Activated CD8-positive, alpha-beta memory T cell treated with anti-CD3 and anti-CD28 coated beads, Interleukin-2, amount 10 ng/mL, durations not matched to agents 7 days and 5 days (primary cell): ENCODE data around the gene F13B. TPM values are rescaled to one million over a fixed set of nuclear protein-coding genes. Genes with fewer than 3 reads are reported as not detected.
"Not testable (repeated sequence)": the region's sequence is repeated elsewhere in the genome, so short reads cannot be mapped to it uniquely, and the experiment has no call there.

Experiments used
- ATAC-seq: fragments of 150-1000 bp; cut with Tn5 transposase; one replicate; pipeline ENCODE4 v1.10.0; 2021; ENCODE audit warnings: moderate library complexity
- CTCF ChIA-PET: fragments of 350-600 bp; sonication (Branson Sonifier 250); formaldehyde crosslinking; loops from one replicate; lab custom pipeline; 2021; ENCODE audit warnings: antibody characterized with exemption; lab: Charles Lee
- DNase-seq: peaks from one replicate; pipeline ENCODE4 v3.0.0-alpha.2; 2020
- H3K27ac Mint-ChIP-seq: one replicate; pipeline ENCODE4 v1.8.0; 2021; ENCODE audit warnings: mild to moderate bottlenecking, mixed read lengths
- H3K27me3 Mint-ChIP-seq: one replicate; pipeline ENCODE4 v1.8.0; 2021; ENCODE audit warnings: mixed read lengths
- H3K36me3 Mint-ChIP-seq: one replicate; pipeline ENCODE4 v1.8.0; 2021; ENCODE audit warnings: mild to moderate bottlenecking, mixed read lengths
- H3K4me1 Mint-ChIP-seq: one replicate; pipeline ENCODE4 v1.8.0; 2021; ENCODE audit warnings: mixed read lengths
- H3K4me3 Mint-ChIP-seq: one replicate; pipeline ENCODE4 v1.8.0; 2021; ENCODE audit warnings: mild to moderate bottlenecking, moderate library complexity, mixed read lengths
- H3K9me3 Mint-ChIP-seq: one replicate; pipeline ENCODE4 v1.8.0; 2022; ENCODE audit warnings: low read depth, mixed read lengths
- total RNA-seq, 2 experiments: library from RNA; stranded (reverse); gene quantifications; one replicate each; pipeline ENCODE4 v1.2.3, GENCODE V29; 2021

F13B gene
- total RNA-seq, 2 experiments from 2014 or later = not detected

GRCh38 chr1:197080323-197080722, 13.3 kb upstream of the F13B start:
- DNase-seq = no peak
- no peak overlapping the region for H3K4me3 Mint-ChIP-seq

GRCh38 chr1:197076585-197076984, 9.5 kb upstream of the F13B start:
- CTCF ChIA-PET = no interaction called here
- H3K36me3 Mint-ChIP-seq = peaks cover 10% of the 10 kb centered on the region
- DNase-seq = no peak
- peaks cover 11% of the 10 kb centered on the region for H3K27me3 Mint-ChIP-seq
- no peak overlapping the region for H3K4me3 Mint-ChIP-seq
- no peak for ATAC-seq
- H3K9me3 Mint-ChIP-seq = peaks cover 2% of the 10 kb centered on the region
- H3K4me1 Mint-ChIP-seq = no peaks in the 10 kb centered on the region
- no peak overlapping the region for H3K27ac Mint-ChIP-seq

More at GRCh38 chr1:197080323-197080722, 13.3 kb upstream of the F13B start:
- Mint-ChIP-seq H3K27ac (no peak overlapping the region), H3K27me3 (peaks cover 6% of the 10 kb centered on the region), H3K4me1 (no peaks in the 10 kb centered on the region), H3K36me3 (peaks cover 46% of the 10 kb centered on the region), H3K9me3 (peaks cover 9% of the 10 kb centered on the region)
- ATAC-seq = no peak
- CTCF ChIA-PET = no interaction called here

- DNase-seq (no peak), ATAC-seq (no peak)
- Mint-ChIP-seq H3K9me3 (peaks cover 1% of the 10 kb centered on the region), H3K27me3 (peaks cover 11% of the 10 kb centered on the region), H3K4me3 (no peak overlapping the region), H3K4me1 (no peaks in the 10 kb centered on the region), H3K36me3 (no peaks in the 10 kb centered on the region), H3K27ac (no peak overlapping the region)
- CTCF ChIA-PET = no interaction called here
Observed at GRCh38 chr1:197073978-197074377, 6.9 kb upstream of the F13B start.

- peaks cover 1% of the 10 kb centered on the region for H3K9me3 Mint-ChIP-seq
- H3K4me1 Mint-ChIP-seq = no peaks in the 10 kb centered on the region
- ATAC-seq (no peak), DNase-seq (no peak)
- H3K27me3 Mint-ChIP-seq = no peaks in the 10 kb centered on the region
- no peaks in the 10 kb centered on the region for H3K36me3 Mint-ChIP-seq
- CTCF ChIA-PET = no interaction called here
- no peak overlapping the region for H3K27ac Mint-ChIP-seq
- H3K4me3 Mint-ChIP-seq = no peak overlapping the region
Observed at GRCh38 chr1:197067457-197067818, 378 bp upstream of the F13B start.

GRCh38 chr1:197066277-197066676, 783 bp downstream of the F13B start:
- Mint-ChIP-seq H3K36me3 (no peaks in the 10 kb centered on the region), H3K27ac (no peak overlapping the region), H3K27me3 (peaks cover 2% of the 10 kb centered on the region), H3K4me1 (no peaks in the 10 kb centered on the region), H3K4me3 (no peak overlapping the region), H3K9me3 (peaks cover 1% of the 10 kb centered on the region)
- no peak for DNase-seq
- ATAC-seq = no peak
- CTCF ChIA-PET = no interaction called here

- no peak overlapping the region for H3K4me3 Mint-ChIP-seq
- CTCF ChIA-PET = no interaction called here
- H3K4me1 Mint-ChIP-seq = no peaks in the 10 kb centered on the region
- no peak overlapping the region for H3K27ac Mint-ChIP-seq
- peaks cover 1% of the 10 kb centered on the region for H3K9me3 Mint-ChIP-seq
- H3K27me3 Mint-ChIP-seq = peaks cover 2% of the 10 kb centered on the region
- H3K36me3 Mint-ChIP-seq = no peaks in the 10 kb centered on the region
- ATAC-seq = no peak
- DNase-seq = no peak
Observed at GRCh38 chr1:197065559-197065958, 1.5 kb downstream of the F13B start.

GRCh38 chr1:197063212-197063611, 3.8 kb downstream of the F13B start:
- H3K27me3 Mint-ChIP-seq = peaks cover 9% of the 10 kb centered on the region
- no peaks in the 10 kb centered on the region for H3K36me3 Mint-ChIP-seq
- H3K4me1 Mint-ChIP-seq = no peaks in the 10 kb centered on the region
- CTCF ChIA-PET = no interaction called here
- no peak overlapping the region for H3K4me3 Mint-ChIP-seq
- DNase-seq (no peak), ATAC-seq (no peak)
- H3K9me3 Mint-ChIP-seq = no peaks in the 10 kb centered on the region
- no peak overlapping the region for H3K27ac Mint-ChIP-seq

GRCh38 chr1:197062692-197063091, 4.4 kb downstream of the F13B start:
- DNase-seq (no peak), ATAC-seq (no peak)
- Mint-ChIP-seq H3K9me3 (no peaks in the 10 kb centered on the region), H3K27ac (no peak overlapping the region), H3K4me3 (no peak overlapping the region), H3K27me3 (peaks cover 13% of the 10 kb centered on the region), H3K36me3 (no peaks in the 10 kb centered on the region), H3K4me1 (no peaks in the 10 kb centered on the region)
- CTCF ChIA-PET = no interaction called here

GRCh38 chr1:197049100-197049499, 18.0 kb downstream of the F13B start:
- Mint-ChIP-seq H3K27me3 (peaks cover 2% of the 10 kb centered on the region), H3K36me3 (no peaks in the 10 kb centered on the region), H3K4me3 (no peak overlapping the region), H3K9me3 (no peaks in the 10 kb centered on the region), H3K4me1 (no peaks in the 10 kb centered on the region), H3K27ac (no peak overlapping the region)
- CTCF ChIA-PET = no interaction called here
- ATAC-seq = no peak
- no peak for DNase-seq

- DNase-seq = no peak
- CTCF ChIA-PET = no interaction called here
- H3K27ac Mint-ChIP-seq = no peak overlapping the region
- no peaks in the 10 kb centered on the region for H3K9me3 Mint-ChIP-seq
- no peak for ATAC-seq
- H3K27me3 Mint-ChIP-seq = peaks cover 5% of the 10 kb centered on the region
- H3K36me3 Mint-ChIP-seq = no peaks in the 10 kb centered on the region
- H3K4me3 Mint-ChIP-seq = no peak overlapping the region
- H3K4me1 Mint-ChIP-seq = peaks cover 3% of the 10 kb centered on the region
Observed at GRCh38 chr1:197042676-197043341, 24.3 kb downstream of the F13B start.

GRCh38 chr1:197041486-197042353, 25.3 kb downstream of the F13B start:
- DNase-seq = no peak
- Mint-ChIP-seq H3K4me3 (no peak overlapping the region), H3K27ac (no peak overlapping the region), H3K36me3 (no peaks in the 10 kb centered on the region), H3K27me3 (peaks cover 5% of the 10 kb centered on the region), H3K9me3 (no peaks in the 10 kb centered on the region), H3K4me1 (peaks cover 3% of the 10 kb centered on the region)
- CTCF ChIA-PET = no interaction called here
- no peak for ATAC-seq

GRCh38 chr1:197036861-197037260, 30.2 kb downstream of the F13B start:
- CTCF ChIA-PET = no interaction called here
- no peak for DNase-seq
- Mint-ChIP-seq H3K4me1 (peaks cover 3% of the 10 kb centered on the region), H3K9me3 (no peaks in the 10 kb centered on the region), H3K4me3 (no peak overlapping the region), H3K36me3 (no peaks in the 10 kb centered on the region), H3K27ac (no peak overlapping the region), H3K27me3 (peaks cover 3% of the 10 kb centered on the region)
- ATAC-seq = no peak

GRCh38 chr1:197034631-197035339, 32.3 kb downstream of the F13B start:
- not testable (repeated sequence) for H3K27ac Mint-ChIP-seq, H3K27me3 Mint-ChIP-seq, H3K4me1 Mint-ChIP-seq, H3K4me3 Mint-ChIP-seq, H3K36me3 Mint-ChIP-seq, DNase-seq, H3K9me3 Mint-ChIP-seq, ATAC-seq
- CTCF ChIA-PET = interaction anchor here (1.0 kb wide), 1 partner anchor 101 kb away, joined by 3 read pairs; no protein-coding TSS in a partner anchor
